ENCODE results near the gene ZNHIT3.
A peak's percentile ranks its signal among the peaks of the same experiment; 100 is the strongest.

ZNHIT3 gene

GRCh38 chr17:36523113-36523512 is 36.6 kb downstream of the ZNHIT3 start:
- H3K27me3 ChIP-seq (replicated peaks; ENCODE audit: control insufficient read depth, insufficient read depth, low read length) = no peaks in the 10 kb centered on the region
- peaks cover 6% of the 10 kb centered on the region for H3K4me1 ChIP-seq (ENCODE audit: control insufficient read depth, insufficient read depth, low read length)
- no peak overlapping the region for H3K9ac ChIP-seq (ENCODE audit: low read length)
- H3K9me3 ChIP-seq (ENCODE audit: control insufficient read depth, low read length) = no peaks in the 10 kb centered on the region
- H3K4me3 ChIP-seq (ENCODE audit: low read length) = no peak overlapping the region
- peaks cover 61% of the 10 kb centered on the region for H3K36me3 ChIP-seq (ENCODE audit: control insufficient read depth, insufficient read depth, low read length, severe bottlenecking)
- no peak for DNase-seq (ENCODE audit: low read depth)

DNA sequence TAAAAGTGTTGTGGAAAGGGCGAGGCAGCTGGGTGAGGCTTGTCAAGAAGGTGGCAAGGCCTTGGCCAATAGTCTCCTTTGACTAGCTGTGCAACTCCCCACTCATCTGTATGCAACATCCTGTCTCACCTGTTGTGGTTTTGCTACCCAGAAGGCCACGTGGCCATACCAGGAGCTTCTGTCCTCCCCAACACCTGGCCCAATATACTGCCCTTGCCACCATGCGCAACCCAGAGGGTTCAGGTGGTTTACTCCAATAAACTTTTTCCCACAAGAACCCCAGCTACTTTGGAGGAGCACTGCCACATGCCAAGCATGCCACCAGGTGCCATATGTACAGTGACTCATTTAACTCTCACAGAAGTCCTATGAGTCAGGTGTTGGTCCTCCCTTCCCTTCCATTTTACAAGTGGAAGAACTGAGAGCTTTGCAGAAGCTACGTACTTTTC is 38.0 kb downstream of the ZNHIT3 start:
- Histone ChIP-seq H3K9me3 (ENCODE audit: control insufficient read depth, low read length) (no peaks in the 10 kb centered on the region), H3K4me3 (ENCODE audit: low read length) (no peak overlapping the region), H3K27me3 (replicated peaks; ENCODE audit: control insufficient read depth, insufficient read depth, low read length) (no peaks in the 10 kb centered on the region), H3K4me1 (ENCODE audit: control insufficient read depth, insufficient read depth, low read length) (peaks cover 6% of the 10 kb centered on the region), H3K9ac (ENCODE audit: low read length) (no peak overlapping the region), H3K36me3 (ENCODE audit: control insufficient read depth, insufficient read depth, low read length, severe bottlenecking) (peaks cover 62% of the 10 kb centered on the region)
- no peak for DNase-seq (ENCODE audit: low read depth)

DNA sequence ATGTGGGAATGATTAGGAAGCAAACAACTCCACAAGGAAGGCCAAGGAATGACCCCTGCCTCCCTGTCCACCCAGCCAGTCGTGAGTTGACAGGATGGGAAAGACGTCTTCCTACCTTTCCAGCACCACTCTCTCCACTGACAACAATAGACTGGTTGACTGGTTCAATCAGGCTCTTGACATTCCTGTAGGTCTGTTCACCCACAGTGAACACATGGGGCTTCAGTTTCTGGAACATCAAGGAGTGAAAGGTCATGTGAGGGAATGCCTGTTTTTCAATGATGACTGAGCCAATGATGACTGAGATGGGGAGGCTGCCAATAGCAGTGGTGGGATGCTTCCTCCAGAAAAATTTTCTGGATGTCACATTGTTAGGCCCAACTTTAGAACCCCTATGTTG is 38.6 kb downstream of the ZNHIT3 start:
- H3K9ac ChIP-seq (ENCODE audit: low read length) = no peak overlapping the region

DNA sequence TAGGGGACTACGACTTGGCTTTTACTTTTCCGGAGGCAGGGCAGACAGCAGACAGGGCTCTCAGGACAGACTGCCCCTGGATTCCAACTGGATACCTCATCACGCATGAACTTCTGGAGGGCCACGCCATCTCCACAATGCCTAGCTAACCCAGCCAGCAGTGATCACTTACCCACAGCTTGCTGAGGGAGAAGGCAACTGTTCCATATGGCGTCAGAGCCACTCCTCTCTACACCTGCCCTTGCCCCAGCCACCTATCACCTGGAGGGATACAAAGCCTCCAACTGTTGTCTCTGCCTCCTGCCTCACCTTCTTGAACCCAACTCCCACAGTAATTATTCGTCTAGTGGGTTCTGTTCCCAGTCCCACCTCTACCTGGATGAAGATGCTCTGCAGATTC is 39.4 kb downstream of the ZNHIT3 start:
- DNase-seq (ENCODE audit: low read depth) = no peak
- no peak overlapping the region for H3K9ac ChIP-seq (ENCODE audit: low read length)
- no peaks in the 10 kb centered on the region for H3K27me3 ChIP-seq (replicated peaks; ENCODE audit: control insufficient read depth, insufficient read depth, low read length)
- peaks cover 51% of the 10 kb centered on the region for H3K36me3 ChIP-seq (ENCODE audit: control insufficient read depth, insufficient read depth, low read length, severe bottlenecking)
- H3K4me3 ChIP-seq (ENCODE audit: low read length) = no peak overlapping the region
- H3K9me3 ChIP-seq (ENCODE audit: control insufficient read depth, low read length) = no peaks in the 10 kb centered on the region
- H3K4me1 ChIP-seq (ENCODE audit: control insufficient read depth, insufficient read depth, low read length) = peaks cover 6% of the 10 kb centered on the region

More for the DNA sequence above, 38.6 kb downstream of the ZNHIT3 start:
- H3K4me3 ChIP-seq (ENCODE audit: low read length) = no peak overlapping the region
- peaks cover 59% of the 10 kb centered on the region for H3K36me3 ChIP-seq (ENCODE audit: control insufficient read depth, insufficient read depth, low read length, severe bottlenecking)
- H3K9me3 ChIP-seq (ENCODE audit: control insufficient read depth, low read length) = no peaks in the 10 kb centered on the region
- H3K4me1 ChIP-seq (ENCODE audit: control insufficient read depth, insufficient read depth, low read length) = peaks cover 6% of the 10 kb centered on the region
- no peak for DNase-seq (ENCODE audit: low read depth)
- H3K27me3 ChIP-seq (replicated peaks; ENCODE audit: control insufficient read depth, insufficient read depth, low read length) = no peaks in the 10 kb centered on the region

GRCh38 chr17:36527621-36528250 is 41.3 kb downstream of the ZNHIT3 start:
- H3K4me3 ChIP-seq (ENCODE audit: low read length) = no peak overlapping the region
- H3K9me3 ChIP-seq (ENCODE audit: control insufficient read depth, low read length) = no peaks in the 10 kb centered on the region
- no peaks in the 10 kb centered on the region for H3K27me3 ChIP-seq (replicated peaks; ENCODE audit: control insufficient read depth, insufficient read depth, low read length)
- H3K4me1 ChIP-seq (ENCODE audit: control insufficient read depth, insufficient read depth, low read length) = peaks cover 6% of the 10 kb centered on the region
- no peak overlapping the region for H3K9ac ChIP-seq (ENCODE audit: low read length)
- no peak for DNase-seq (ENCODE audit: low read depth)
- peaks cover 56% of the 10 kb centered on the region for H3K36me3 ChIP-seq (ENCODE audit: control insufficient read depth, insufficient read depth, low read length, severe bottlenecking)

DNA sequence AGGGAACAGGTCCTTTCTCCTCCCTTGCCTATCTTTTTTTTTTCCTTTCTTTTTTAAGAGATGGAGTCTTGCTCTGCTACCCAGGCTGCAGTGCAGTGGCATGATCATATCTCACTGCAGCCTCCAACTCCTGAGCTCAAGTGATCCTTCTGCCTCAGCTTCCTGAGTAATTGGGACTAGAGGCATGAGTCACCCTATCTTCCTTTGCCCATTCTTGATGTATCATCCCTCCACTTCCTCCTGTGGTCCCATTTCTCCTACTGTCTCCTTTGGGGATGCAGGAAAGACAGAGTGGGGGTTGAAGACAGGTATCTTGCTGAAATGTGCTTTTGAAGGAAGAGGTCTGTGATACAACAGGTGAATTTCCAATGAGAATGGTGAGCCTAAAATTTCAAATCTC is 42.6 kb downstream of the ZNHIT3 start:
- no peaks in the 10 kb centered on the region for H3K9me3 ChIP-seq (ENCODE audit: control insufficient read depth, low read length)
- H3K27me3 ChIP-seq (replicated peaks; ENCODE audit: control insufficient read depth, insufficient read depth, low read length) = no peaks in the 10 kb centered on the region
- DNase-seq (ENCODE audit: low read depth) = peak; percentile 10
- H3K4me1 ChIP-seq (ENCODE audit: control insufficient read depth, insufficient read depth, low read length) = peaks cover 11% of the 10 kb centered on the region
- H3K4me3 ChIP-seq (ENCODE audit: low read length) = no peak overlapping the region
- H3K9ac ChIP-seq (ENCODE audit: low read length) = no peak overlapping the region
- H3K36me3 ChIP-seq (ENCODE audit: control insufficient read depth, insufficient read depth, low read length, severe bottlenecking) = peaks cover 56% of the 10 kb centered on the region

- Histone ChIP-seq H3K9me3 (ENCODE audit: control insufficient read depth, low read length) (no peaks in the 10 kb centered on the region), H3K9ac (ENCODE audit: low read length) (no peak overlapping the region), H3K27me3 (replicated peaks; ENCODE audit: control insufficient read depth, insufficient read depth, low read length) (no peaks in the 10 kb centered on the region), H3K4me1 (ENCODE audit: control insufficient read depth, insufficient read depth, low read length) (peaks cover 14% of the 10 kb centered on the region), H3K36me3 (ENCODE audit: control insufficient read depth, insufficient read depth, low read length, severe bottlenecking) (peaks cover 39% of the 10 kb centered on the region), H3K4me3 (ENCODE audit: low read length) (no peak overlapping the region)
- no peak for DNase-seq (ENCODE audit: low read depth)
These were observed 46.0 kb downstream of the ZNHIT3 start for GRCh38 chr17:36532435-36532975.

- Histone ChIP-seq H3K9me3 (ENCODE audit: control insufficient read depth, low read length) (no peaks in the 10 kb centered on the region), H3K27me3 (replicated peaks; ENCODE audit: control insufficient read depth, insufficient read depth, low read length) (no peaks in the 10 kb centered on the region), H3K4me1 (ENCODE audit: control insufficient read depth, insufficient read depth, low read length) (peaks cover 14% of the 10 kb centered on the region), H3K4me3 (ENCODE audit: low read length) (peak overlapping the region; percentile 94), H3K9ac (ENCODE audit: low read length) (peak overlapping the region; percentile 96), H3K36me3 (ENCODE audit: control insufficient read depth, insufficient read depth, low read length, severe bottlenecking) (peaks cover 36% of the 10 kb centered on the region)
- peak; percentile 71 for DNase-seq (ENCODE audit: low read depth)
These were observed 47.7 kb downstream of the ZNHIT3 start for GRCh38 chr17:36533935-36534839.

DNA sequence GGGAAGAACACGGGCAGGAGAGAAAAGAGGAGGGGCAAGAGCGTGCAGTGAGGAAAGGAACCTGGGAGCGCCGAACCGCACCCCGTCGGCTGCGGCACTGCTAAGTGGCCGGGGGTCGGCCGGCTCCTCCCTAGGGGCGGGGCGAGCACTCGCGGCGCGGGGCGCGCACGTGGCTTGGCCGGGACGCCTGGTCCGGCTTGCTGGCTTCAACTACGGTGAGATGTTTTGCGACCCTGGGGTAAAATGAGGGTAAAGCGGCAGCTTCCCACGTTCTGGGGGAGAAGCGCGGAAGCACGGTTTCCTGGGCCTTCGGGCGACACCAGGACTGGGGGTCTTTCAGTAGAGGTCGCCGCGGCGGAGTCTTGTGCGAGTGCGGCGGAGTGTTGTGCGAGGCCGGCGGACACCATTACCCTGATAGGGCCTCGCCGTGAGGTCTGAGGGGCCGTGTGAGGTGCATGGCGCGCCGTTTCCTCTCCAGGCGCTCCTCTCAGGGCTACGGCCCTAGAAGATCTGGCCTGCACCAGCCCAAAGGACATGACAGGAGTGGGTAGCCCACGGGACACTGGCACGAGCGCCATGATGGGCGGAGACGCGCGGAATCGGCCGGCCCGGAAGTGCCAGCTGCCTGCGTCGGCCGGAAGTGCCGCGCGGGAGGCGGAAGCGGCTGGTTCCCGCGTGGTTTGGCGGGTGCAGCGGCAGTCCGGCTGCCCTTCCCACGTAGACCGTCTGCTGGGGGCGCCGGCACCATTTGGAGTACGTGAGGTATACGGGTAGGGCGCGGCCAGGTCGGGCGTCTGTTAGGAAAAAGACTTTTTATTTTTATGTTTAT is 48.6 kb downstream of the ZNHIT3 start, which contains the start of the genes MYO19 and PIGW:
MYO19 (minus strand) TSS at position 29 of the 829 bp plus-strand sequence. CDS start 2,330 bp downstream, outside the sequence.
PIGW (plus strand) TSS at position 148 of the 829 bp plus-strand sequence. CDS start 2,115 bp downstream, outside the sequence.
- H3K9me3 ChIP-seq (ENCODE audit: control insufficient read depth, low read length) = no peaks in the 10 kb centered on the region
- peaks cover 39% of the 10 kb centered on the region for H3K36me3 ChIP-seq (ENCODE audit: control insufficient read depth, insufficient read depth, low read length, severe bottlenecking)
- peak within 1 kb of the TSS; percentile 94 for H3K4me3 ChIP-seq (ENCODE audit: low read length)
- no peaks in the 10 kb centered on the region for H3K27me3 ChIP-seq (replicated peaks; ENCODE audit: control insufficient read depth, insufficient read depth, low read length)
- DNase-seq (ENCODE audit: low read depth) = peak; percentile 96
- H3K9ac ChIP-seq (ENCODE audit: low read length) = peak within 1 kb of the TSS; percentile 96
- peaks cover 14% of the 10 kb centered on the region for H3K4me1 ChIP-seq (ENCODE audit: control insufficient read depth, insufficient read depth, low read length)

- Histone ChIP-seq H3K9ac (ENCODE audit: low read length) (peak overlapping the region; percentile 96), H3K9me3 (ENCODE audit: control insufficient read depth, low read length) (no peaks in the 10 kb centered on the region), H3K4me3 (ENCODE audit: low read length) (peak overlapping the region; percentile 94), H3K4me1 (ENCODE audit: control insufficient read depth, insufficient read depth, low read length) (peaks cover 14% of the 10 kb centered on the region), H3K36me3 (ENCODE audit: control insufficient read depth, insufficient read depth, low read length, severe bottlenecking) (peaks cover 39% of the 10 kb centered on the region), H3K27me3 (replicated peaks; ENCODE audit: control insufficient read depth, insufficient read depth, low read length) (no peaks in the 10 kb centered on the region)
- no peak for DNase-seq (ENCODE audit: low read depth)
These were observed 49.2 kb downstream of the ZNHIT3 start for GRCh38 chr17:36535669-36536081.
